ENCODE measurements around the gene VWC2L. TPM values are rescaled to one million over a fixed set of nuclear protein-coding genes. Genes with fewer than 3 reads are reported as not detected.

The VWC2L gene
- total and polyA plus RNA-seq, 2 donors (not counting 3 experiments of a cell fraction or from before 2014, with no cell fraction given): not detected

- TF ChIP-seq POLR2AphosphoS5 (IDR thresholded peaks at IDR 0.05; ENCODE audit: insufficient read depth, low read depth, low read length) (no peak), GATA2 (IDR thresholded peaks at IDR 0.05; ENCODE audit: insufficient read depth, insufficient read length, low read depth, low read length) (no peak), MYC (IDR thresholded peaks at IDR 0.05; ENCODE audit: low read depth, low read length) (no peak), EZH2 (IDR thresholded peaks at IDR 0.05; ENCODE audit: borderline replicate concordance, low read depth, low read length, severe bottlenecking) (no peak), JUN (IDR thresholded peaks at IDR 0.05; ENCODE audit: borderline replicate concordance, insufficient read depth, insufficient read length, low read depth) (no peak), FOS (IDR thresholded peaks at IDR 0.05; ENCODE audit: borderline replicate concordance, insufficient read depth, low read length) (no peak), POLR2A (IDR thresholded peaks at IDR 0.05; ENCODE audit: low read depth, low read length) (no peak), CTCF (IDR thresholded peaks at IDR 0.05; ENCODE audit: extremely low read depth in 1 of 2, insufficient read depth in 1 of 2, low read depth in 1 of 2, low read length in 2 of 2) (no peak), MAX (IDR thresholded peaks at IDR 0.05; ENCODE audit: insufficient read depth, insufficient read length) (no peak)
- H4K20me1 ChIP-seq (replicated peaks; ENCODE audit: control insufficient read depth, extremely low read depth, insufficient read depth, low read length): no peaks in the 10 kb centered on the region
- BruUV-seq (replicated peaks): no TSS peak
- DNase-seq (ENCODE audit: low read depth, low spot score) (no peak), FAIRE-seq (no peak)
- H3K36me3 ChIP-seq (ENCODE audit: control insufficient read depth in 2 of 2, extremely low read depth in 1 of 2, insufficient read depth in 2 of 2, low read length in 2 of 2): no peaks in the 10 kb centered on the region
- H3K27me3 ChIP-seq (ENCODE audit: control insufficient read depth in 2 of 2, insufficient read depth in 2 of 2, low read length in 2 of 2): no peaks in the 10 kb centered on the region
- no peaks in the 10 kb centered on the region for H3K4me1 ChIP-seq (ENCODE audit: control insufficient read depth, extremely low read depth, insufficient read depth, low read length)
- no peak overlapping the region for H3K4me3 ChIP-seq (replicated peaks in 1 of 3; ENCODE audit: insufficient read depth in 1 of 3, low read depth in 1 of 3, low read length in 3 of 3)
- H3K9ac ChIP-seq (replicated peaks; ENCODE audit: extremely low read depth, insufficient read depth, low read length): no peak overlapping the region
- no peaks in the 10 kb centered on the region for H3K9me1 ChIP-seq (replicated peaks; ENCODE audit: control insufficient read depth, extremely low read depth, insufficient read depth, low read length)
- no peaks in the 10 kb centered on the region for H3K9me3 ChIP-seq (replicated peaks; ENCODE audit: control insufficient read depth, insufficient read depth, low read length)
- no peaks in the 10 kb centered on the region for H3K79me2 ChIP-seq (ENCODE audit: control insufficient read depth, insufficient read depth, low read length)
- dilution Hi-C loops (cut with MboI; ENCODE audit: extremely low pct_ligation_motif_present, low sequenced_read_pairs) (no loop called here), intact Hi-C loops (cut with micrococcal nuclease) (no loop called here)
- POLR2A ChIA-PET: no interaction called here
- CTCF ChIA-PET: interaction anchor here (0.9 kb wide), 1 partner anchor 11 kb away, joined by 3 read pairs; no protein-coding TSS in a partner anchor
- H3K4me2 ChIP-seq (ENCODE audit: insufficient read depth, low read length): no peak overlapping the region
- H3K27ac ChIP-seq (ENCODE audit: insufficient read depth, low read depth, low read length): no peak overlapping the region
- H2AFZ ChIP-seq (ENCODE audit: low read depth, low read length): no peak overlapping the region
Observed at GRCh38 chr2:214481204-214481603, 70.3 kb downstream of the VWC2L start.
